SK-N-SH treated with all-trans-retinoic acid at 6 μM for 48 hours (cell line): Measurements from ENCODE around the gene ZNF618.

Experiments
- ATAC-seq: fragments of 200-7000 bp; cut with Tn5 transposase; 3 replicates; pipeline ENCODE4 v1.9.1; 2020; ENCODE audit warnings: mild to moderate bottlenecking, moderate library complexity
- ARNTL ChIP-seq: fragments of 450-650 bp; formaldehyde crosslinking; IDR thresholded peaks from 2 replicates; pipeline ENCODE4 v1.5.0; 2020; ENCODE audit warnings: low read depth, mild to moderate bottlenecking, moderate library complexity, borderline replicate concordance
- BACH2 ChIP-seq: fragments of 250-450 bp; sonication (Bioruptor Pico); IDR thresholded peaks from 2 replicates; pipeline ENCODE4 v1.9.0; 2021; ENCODE audit warnings: mild to moderate bottlenecking, borderline replicate concordance
- CSDC2 ChIP-seq: fragments of 250-450 bp; sonication (Bioruptor Pico); IDR thresholded peaks from 2 replicates; pipeline ENCODE4 v1.5.0; 2020; ENCODE audit warnings: mild to moderate bottlenecking, moderate library complexity
- ESRRG ChIP-seq: fragments of 250-450 bp; sonication (Bioruptor Pico); IDR thresholded peaks from 2 replicates; pipeline ENCODE4 v1.6.1; 2021; ENCODE audit warnings: mild to moderate bottlenecking
- GLIS3 ChIP-seq: fragments of 250-450 bp; sonication (Bioruptor Pico); IDR thresholded peaks from 2 replicates; pipeline ENCODE4 v1.5.0; 2020; ENCODE audit warnings: mild to moderate bottlenecking, moderate library complexity
- ISL1 ChIP-seq: fragments of 250-450 bp; sonication (Bioruptor Pico); IDR thresholded peaks from 2 replicates; pipeline ENCODE4 v2.1.2; 2022; ENCODE audit warnings: mild to moderate bottlenecking, moderate library complexity
- OSR1 ChIP-seq: fragments of 250-450 bp; sonication (Bioruptor Pico); IDR thresholded peaks from 2 replicates; pipeline ENCODE4 v1.8.0; 2022; ENCODE audit warnings: moderate library complexity, mild to moderate bottlenecking, inconsistent platforms
- PPARA ChIP-seq: fragments of 250-450 bp; sonication (Bioruptor Pico); IDR thresholded peaks from 2 replicates; pipeline ENCODE4 v1.5.0; 2020; ENCODE audit warnings: mild to moderate bottlenecking, borderline replicate concordance
- RARB ChIP-seq: fragments of 250-450 bp; sonication (Bioruptor Pico); IDR thresholded peaks from 2 replicates; pipeline ENCODE4 v1.8.0; 2021; ENCODE audit warnings: mild to moderate bottlenecking, moderate library complexity
- SNAI2 ChIP-seq: fragments of 250-450 bp; sonication (Bioruptor Pico); IDR thresholded peaks from 2 replicates; pipeline ENCODE4 v1.5.0; 2020; ENCODE audit warnings: mild to moderate bottlenecking, moderate library complexity
- TCF4 ChIP-seq: fragments of 250-450 bp; sonication (Bioruptor Pico); IDR thresholded peaks from 2 replicates; pipeline ENCODE4 v1.8.0; 2021; ENCODE audit warnings: mild to moderate bottlenecking, moderate library complexity, borderline replicate concordance
- TOX ChIP-seq: fragments of 250-450 bp; sonication (Bioruptor Pico); IDR thresholded peaks from 2 replicates; pipeline ENCODE4 v1.8.0; 2021; ENCODE audit warnings: mild to moderate bottlenecking, moderate library complexity, borderline replicate concordance
- ZC3H10 ChIP-seq: fragments of 250-450 bp; sonication (Bioruptor Pico); IDR thresholded peaks from 2 replicates; pipeline ENCODE4 v1.5.1; 2021; ENCODE audit warnings: mild to moderate bottlenecking, moderate library complexity
- ZFP3 ChIP-seq: fragments of 250-450 bp; sonication (Bioruptor Pico); IDR thresholded peaks from 2 replicates; pipeline ENCODE4 v1.5.0; 2020; ENCODE audit warnings: mild to moderate bottlenecking, moderate library complexity
- ZFP30 ChIP-seq: fragments of 450-650 bp; formaldehyde crosslinking; IDR thresholded peaks from 2 replicates; pipeline ENCODE4 v1.5.0; 2022; ENCODE audit warnings: mild to moderate bottlenecking, moderate library complexity
- ZNF565 ChIP-seq: fragments of 450-650 bp; formaldehyde crosslinking; conservative IDR thresholded peaks from 2 replicates; pipeline ENCODE4 v1.5.0; 2020; ENCODE audit warnings: low read depth, mild to moderate bottlenecking, moderate library complexity
- ZNF70 ChIP-seq: fragments of 450-650 bp; formaldehyde crosslinking; IDR thresholded peaks from 2 replicates; pipeline ENCODE4 v1.5.0; 2020; ENCODE audit warnings: mild to moderate bottlenecking, moderate library complexity
- ZNF8 ChIP-seq: fragments of 450-650 bp; formaldehyde crosslinking; IDR thresholded peaks from 2 replicates; pipeline ENCODE4 v1.5.0; 2020; ENCODE audit warnings: mild to moderate bottlenecking, moderate library complexity
- TF ChIP-seq, protein P1 (sequence below): fragments of 250-450 bp; sonication (Bioruptor Pico); IDR thresholded peaks from 2 replicates; pipeline ENCODE4 v1.5.0; 2020; ENCODE audit warnings: mild to moderate bottlenecking, moderate library complexity
- TF ChIP-seq, protein P2 (sequence below): fragments of 250-450 bp; sonication (Bioruptor Pico); IDR thresholded peaks from 2 replicates; pipeline ENCODE4 v1.5.1; 2021; ENCODE audit warnings: mild to moderate bottlenecking, moderate library complexity
- TF ChIP-seq, protein P3 (sequence below): fragments of 250-450 bp; sonication (Bioruptor Pico); IDR thresholded peaks from 2 replicates; pipeline ENCODE4 v1.8.0; 2021; ENCODE audit warnings: low read depth, mild to moderate bottlenecking, moderate library complexity, borderline replicate concordance
- TF ChIP-seq, protein P4 (sequence below): fragments of 250-450 bp; sonication (Bioruptor Pico); IDR thresholded peaks from 2 replicates; pipeline ENCODE4 v1.5.1; 2020; ENCODE audit warnings: low read depth, mild to moderate bottlenecking, moderate library complexity
- TF ChIP-seq, protein P5 (sequence below): fragments of 250-450 bp; sonication (Bioruptor Pico); IDR thresholded peaks from 2 replicates; pipeline ENCODE4 v1.8.0; 2020; ENCODE audit warnings: mild to moderate bottlenecking, moderate library complexity, borderline replicate concordance

Gene ZNF618

DNA sequence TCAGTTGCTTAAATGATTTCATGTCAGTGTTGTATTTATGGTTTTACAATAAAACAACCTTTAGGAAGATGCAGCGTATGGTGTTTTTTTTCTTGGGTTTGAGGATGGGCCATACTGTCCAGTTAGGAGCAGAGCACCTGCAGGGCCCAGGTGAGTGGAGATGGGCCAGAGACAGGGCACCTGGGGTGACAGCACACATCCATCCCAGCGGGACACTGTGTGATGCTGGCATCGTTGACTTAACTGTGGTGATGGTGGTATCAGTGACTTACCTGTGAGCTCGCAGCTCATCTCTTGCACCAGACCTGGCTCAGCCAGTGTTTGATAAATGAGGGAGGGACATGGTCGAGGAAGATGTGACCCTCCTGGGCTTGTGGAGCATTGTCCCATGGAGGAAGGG lies 180.4 kb downstream of the ZNF618 start:
- no peak for TF ChIP-seq CSDC2
- no peak for TF ChIP-seq TOX
- TF ChIP-seq PPARA (CRISPR knock-in tag) = no peak
- TF ChIP-seq ZC3H10 = no peak
- no peak for TF ChIP-seq ZNF70 (CRISPR knock-in tag)
- TF ChIP-seq ZFP30 = no peak
- TF ChIP-seq, protein P1, sequence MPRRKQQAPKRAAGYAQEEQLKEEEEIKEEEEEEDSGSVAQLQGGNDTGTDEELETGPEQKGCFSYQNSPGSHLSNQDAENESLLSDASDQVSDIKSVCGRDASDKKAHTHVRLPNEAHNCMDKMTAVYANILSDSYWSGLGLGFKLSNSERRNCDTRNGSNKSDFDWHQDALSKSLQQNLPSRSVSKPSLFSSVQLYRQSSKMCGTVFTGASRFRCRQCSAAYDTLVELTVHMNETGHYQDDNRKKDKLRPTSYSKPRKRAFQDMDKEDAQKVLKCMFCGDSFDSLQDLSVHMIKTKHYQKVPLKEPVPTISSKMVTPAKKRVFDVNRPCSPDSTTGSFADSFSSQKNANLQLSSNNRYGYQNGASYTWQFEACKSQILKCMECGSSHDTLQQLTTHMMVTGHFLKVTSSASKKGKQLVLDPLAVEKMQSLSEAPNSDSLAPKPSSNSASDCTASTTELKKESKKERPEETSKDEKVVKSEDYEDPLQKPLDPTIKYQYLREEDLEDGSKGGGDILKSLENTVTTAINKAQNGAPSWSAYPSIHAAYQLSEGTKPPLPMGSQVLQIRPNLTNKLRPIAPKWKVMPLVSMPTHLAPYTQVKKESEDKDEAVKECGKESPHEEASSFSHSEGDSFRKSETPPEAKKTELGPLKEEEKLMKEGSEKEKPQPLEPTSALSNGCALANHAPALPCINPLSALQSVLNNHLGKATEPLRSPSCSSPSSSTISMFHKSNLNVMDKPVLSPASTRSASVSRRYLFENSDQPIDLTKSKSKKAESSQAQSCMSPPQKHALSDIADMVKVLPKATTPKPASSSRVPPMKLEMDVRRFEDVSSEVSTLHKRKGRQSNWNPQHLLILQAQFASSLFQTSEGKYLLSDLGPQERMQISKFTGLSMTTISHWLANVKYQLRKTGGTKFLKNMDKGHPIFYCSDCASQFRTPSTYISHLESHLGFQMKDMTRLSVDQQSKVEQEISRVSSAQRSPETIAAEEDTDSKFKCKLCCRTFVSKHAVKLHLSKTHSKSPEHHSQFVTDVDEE (CRISPR knock-in tag) = no peak
- no peak for TF ChIP-seq ARNTL (CRISPR knock-in tag)
- no peak for TF ChIP-seq ZNF565 (CRISPR knock-in tag)
- no peak for TF ChIP-seq SNAI2 (CRISPR knock-in tag)
- no peak for TF ChIP-seq GLIS3
- TF ChIP-seq, protein P2, sequence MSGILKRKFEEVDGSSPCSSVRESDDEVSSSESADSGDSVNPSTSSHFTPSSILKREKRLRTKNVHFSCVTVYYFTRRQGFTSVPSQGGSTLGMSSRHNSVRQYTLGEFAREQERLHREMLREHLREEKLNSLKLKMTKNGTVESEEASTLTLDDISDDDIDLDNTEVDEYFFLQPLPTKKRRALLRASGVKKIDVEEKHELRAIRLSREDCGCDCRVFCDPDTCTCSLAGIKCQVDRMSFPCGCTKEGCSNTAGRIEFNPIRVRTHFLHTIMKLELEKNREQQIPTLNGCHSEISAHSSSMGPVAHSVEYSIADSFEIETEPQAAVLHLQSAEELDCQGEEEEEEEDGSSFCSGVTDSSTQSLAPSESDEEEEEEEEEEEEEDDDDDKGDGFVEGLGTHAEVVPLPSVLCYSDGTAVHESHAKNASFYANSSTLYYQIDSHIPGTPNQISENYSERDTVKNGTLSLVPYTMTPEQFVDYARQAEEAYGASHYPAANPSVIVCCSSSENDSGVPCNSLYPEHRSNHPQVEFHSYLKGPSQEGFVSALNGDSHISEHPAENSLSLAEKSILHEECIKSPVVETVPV = no peak
- TF ChIP-seq, protein P3, sequence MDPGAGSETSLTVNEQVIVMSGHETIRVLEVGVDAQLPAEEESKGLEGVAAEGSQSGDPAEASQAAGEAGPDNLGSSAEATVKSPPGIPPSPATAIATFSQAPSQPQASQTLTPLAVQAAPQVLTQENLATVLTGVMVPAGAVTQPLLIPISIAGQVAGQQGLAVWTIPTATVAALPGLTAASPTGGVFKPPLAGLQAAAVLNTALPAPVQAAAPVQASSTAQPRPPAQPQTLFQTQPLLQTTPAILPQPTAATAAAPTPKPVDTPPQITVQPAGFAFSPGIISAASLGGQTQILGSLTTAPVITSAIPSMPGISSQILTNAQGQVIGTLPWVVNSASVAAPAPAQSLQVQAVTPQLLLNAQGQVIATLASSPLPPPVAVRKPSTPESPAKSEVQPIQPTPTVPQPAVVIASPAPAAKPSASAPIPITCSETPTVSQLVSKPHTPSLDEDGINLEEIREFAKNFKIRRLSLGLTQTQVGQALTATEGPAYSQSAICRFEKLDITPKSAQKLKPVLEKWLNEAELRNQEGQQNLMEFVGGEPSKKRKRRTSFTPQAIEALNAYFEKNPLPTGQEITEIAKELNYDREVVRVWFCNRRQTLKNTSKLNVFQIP (CRISPR knock-in tag) = no peak
- TF ChIP-seq ZNF8 = no peak
- TF ChIP-seq, protein P4, sequence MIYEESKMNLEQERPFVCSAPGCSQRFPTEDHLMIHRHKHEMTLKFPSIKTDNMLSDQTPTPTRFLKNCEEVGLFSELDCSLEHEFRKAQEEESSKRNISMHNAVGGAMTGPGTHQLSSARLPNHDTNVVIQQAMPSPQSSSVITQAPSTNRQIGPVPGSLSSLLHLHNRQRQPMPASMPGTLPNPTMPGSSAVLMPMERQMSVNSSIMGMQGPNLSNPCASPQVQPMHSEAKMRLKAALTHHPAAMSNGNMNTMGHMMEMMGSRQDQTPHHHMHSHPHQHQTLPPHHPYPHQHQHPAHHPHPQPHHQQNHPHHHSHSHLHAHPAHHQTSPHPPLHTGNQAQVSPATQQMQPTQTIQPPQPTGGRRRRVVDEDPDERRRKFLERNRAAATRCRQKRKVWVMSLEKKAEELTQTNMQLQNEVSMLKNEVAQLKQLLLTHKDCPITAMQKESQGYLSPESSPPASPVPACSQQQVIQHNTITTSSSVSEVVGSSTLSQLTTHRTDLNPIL = no peak
- no peak for TF ChIP-seq TCF4 (CRISPR knock-in tag)
- no peak for TF ChIP-seq ZFP3 (CRISPR knock-in tag)
- no peak for TF ChIP-seq OSR1 (CRISPR knock-in tag)
- ATAC-seq = no peak

DNA sequence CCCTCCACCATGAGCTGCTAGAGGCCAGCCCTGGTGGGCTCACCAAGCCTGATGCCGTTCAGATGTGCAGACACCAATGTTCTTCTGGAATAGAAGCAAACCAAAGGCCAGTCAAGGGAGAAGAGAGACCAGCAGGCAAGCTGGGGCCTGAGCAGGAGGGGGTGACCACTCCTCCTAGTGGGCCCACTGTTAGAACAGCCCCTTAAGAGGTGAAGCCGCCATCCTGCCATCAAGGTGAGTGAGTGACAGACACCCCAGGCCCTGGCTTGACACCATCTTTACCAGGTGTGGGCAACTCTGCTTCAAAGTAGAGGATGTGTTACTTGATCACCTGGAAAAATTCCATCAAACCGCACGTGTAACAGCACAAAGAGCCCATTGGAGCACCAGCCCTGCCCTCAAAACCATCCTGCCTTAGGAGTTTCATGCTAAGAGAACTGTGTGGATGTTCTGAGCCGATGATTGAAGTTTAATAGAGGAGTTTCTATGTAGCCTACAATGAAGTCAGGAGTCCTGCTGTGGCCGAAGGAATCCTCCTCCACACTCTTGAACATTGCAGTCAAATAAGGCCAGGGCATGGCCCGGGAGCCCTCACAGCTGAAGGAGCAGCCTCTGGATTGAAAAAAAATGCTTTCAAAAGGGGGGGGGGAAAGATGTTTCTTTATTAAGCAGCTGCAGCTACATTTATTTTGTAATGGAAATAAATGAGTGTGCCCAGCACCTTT lies 181.2 kb downstream of the ZNF618 start:
- TF ChIP-seq, protein P2 = no peak
- no peak for TF ChIP-seq ISL1
- no peak for TF ChIP-seq TOX
- no peak for TF ChIP-seq ZC3H10
- no peak for TF ChIP-seq ARNTL (CRISPR knock-in tag)
- no peak for TF ChIP-seq SNAI2 (CRISPR knock-in tag)
- TF ChIP-seq OSR1 (CRISPR knock-in tag) = no peak
- TF ChIP-seq ZFP3 (CRISPR knock-in tag) = no peak
- TF ChIP-seq RARB (CRISPR knock-in tag) = no peak
- no peak for TF ChIP-seq ZNF70 (CRISPR knock-in tag)
- TF ChIP-seq, protein P5, sequence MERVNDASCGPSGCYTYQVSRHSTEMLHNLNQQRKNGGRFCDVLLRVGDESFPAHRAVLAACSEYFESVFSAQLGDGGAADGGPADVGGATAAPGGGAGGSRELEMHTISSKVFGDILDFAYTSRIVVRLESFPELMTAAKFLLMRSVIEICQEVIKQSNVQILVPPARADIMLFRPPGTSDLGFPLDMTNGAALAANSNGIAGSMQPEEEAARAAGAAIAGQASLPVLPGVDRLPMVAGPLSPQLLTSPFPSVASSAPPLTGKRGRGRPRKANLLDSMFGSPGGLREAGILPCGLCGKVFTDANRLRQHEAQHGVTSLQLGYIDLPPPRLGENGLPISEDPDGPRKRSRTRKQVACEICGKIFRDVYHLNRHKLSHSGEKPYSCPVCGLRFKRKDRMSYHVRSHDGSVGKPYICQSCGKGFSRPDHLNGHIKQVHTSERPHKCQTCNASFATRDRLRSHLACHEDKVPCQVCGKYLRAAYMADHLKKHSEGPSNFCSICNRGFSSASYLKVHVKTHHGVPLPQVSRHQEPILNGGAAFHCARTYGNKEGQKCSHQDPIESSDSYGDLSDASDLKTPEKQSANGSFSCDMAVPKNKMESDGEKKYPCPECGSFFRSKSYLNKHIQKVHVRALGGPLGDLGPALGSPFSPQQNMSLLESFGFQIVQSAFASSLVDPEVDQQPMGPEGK (CRISPR knock-in tag) = no peak
- TF ChIP-seq ESRRG = no peak
- TF ChIP-seq, protein P4 = no peak
- no peak for TF ChIP-seq ZFP30
- no peak for TF ChIP-seq ZNF8
- TF ChIP-seq, protein P3 (CRISPR knock-in tag) = no peak
- no peak for TF ChIP-seq BACH2 (CRISPR knock-in tag)
- no peak for TF ChIP-seq PPARA (CRISPR knock-in tag)
- ATAC-seq = no peak
